BLaER1 (cell line): Measurements from ENCODE around the gene TAS2R1.

Experiments used
- H3K27ac ChIP-seq: shearing (Covaris generic); formaldehyde crosslinking; 2 replicates; pipeline ENCODE4 v1.8.1; 2022
- H3K27me3 ChIP-seq: shearing (Covaris generic); formaldehyde crosslinking; 2 replicates; pipeline ENCODE4 v1.8.1; 2022
- H3K36me3 ChIP-seq: shearing (Covaris generic); formaldehyde crosslinking; 2 replicates; pipeline ENCODE4 v1.8.1; 2022
- H3K4me1 ChIP-seq: shearing (Covaris generic); formaldehyde crosslinking; 2 replicates; pipeline ENCODE4 v1.8.1; 2022
- H3K4me2 ChIP-seq: shearing (Covaris generic); formaldehyde crosslinking; 2 replicates; pipeline ENCODE4 v1.8.1; 2022
- H3K4me3 ChIP-seq: shearing (Covaris generic); formaldehyde crosslinking; 2 replicates; pipeline ENCODE4 v1.8.1; 2022
- H3K9ac ChIP-seq: shearing (Covaris generic); formaldehyde crosslinking; 2 replicates; pipeline ENCODE4 v1.8.1; 2022
- H3K9me3 ChIP-seq: shearing (Covaris generic); formaldehyde crosslinking; 2 replicates; pipeline ENCODE4 v1.8.1; 2022
- H4K20me1 ChIP-seq: shearing (Covaris generic); formaldehyde crosslinking; 2 replicates; pipeline ENCODE4 v1.8.1; 2022
- Cebpa-rat ChIP-seq: shearing (Covaris generic); IDR thresholded peaks from 2 replicates; pipeline ENCODE4 v1.8.1; 2022

TAS2R1 gene

DNA sequence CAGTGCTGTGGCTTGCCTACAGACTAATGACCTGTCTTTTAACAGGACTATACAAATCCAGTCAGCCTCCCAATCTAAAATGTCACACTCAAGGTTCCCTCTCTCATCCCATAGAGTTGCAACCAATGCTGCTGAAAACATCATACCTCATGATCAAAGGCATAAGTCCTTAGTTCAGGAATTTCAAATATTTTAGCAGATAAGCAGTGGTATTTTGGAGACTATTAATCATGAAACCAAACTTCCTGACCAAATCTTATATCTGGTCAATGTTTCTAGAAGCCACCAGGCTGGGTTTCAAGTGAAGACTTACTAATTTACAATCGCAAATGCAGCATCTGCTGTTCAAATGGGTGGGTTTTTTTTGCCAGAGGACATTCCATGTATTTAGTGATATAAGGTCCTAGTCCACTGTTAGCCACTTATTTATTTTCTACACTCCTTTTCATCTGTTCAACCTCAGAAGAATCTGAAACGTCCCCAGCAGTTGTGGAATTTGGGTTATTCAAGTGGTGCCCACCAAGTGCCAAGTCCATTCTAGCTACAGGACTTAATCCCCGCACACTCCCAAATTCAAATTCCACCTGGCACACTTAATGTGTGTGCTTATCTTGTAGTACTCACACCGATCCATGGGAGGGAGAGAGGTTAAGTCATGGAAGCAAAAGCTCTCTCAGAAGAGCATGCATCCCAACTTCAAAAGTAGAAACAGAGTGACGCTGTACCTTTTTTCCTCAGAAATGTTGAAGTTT lies 5.8 kb downstream of the TAS2R1 start:
- no peaks in the 10 kb centered on the region for H3K36me3 ChIP-seq
- H3K4me1 ChIP-seq: peaks cover 25% of the 10 kb centered on the region
- no peak overlapping the region for H3K4me2 ChIP-seq
- H3K27ac ChIP-seq: no peak overlapping the region
- no peak overlapping the region for H3K4me3 ChIP-seq
- no peak for TF ChIP-seq Cebpa-rat
- H3K9ac ChIP-seq: no peak overlapping the region
- H3K9me3 ChIP-seq: no peaks in the 10 kb centered on the region
- H4K20me1 ChIP-seq: no peaks in the 10 kb centered on the region
- H3K27me3 ChIP-seq: no peaks in the 10 kb centered on the region

DNA sequence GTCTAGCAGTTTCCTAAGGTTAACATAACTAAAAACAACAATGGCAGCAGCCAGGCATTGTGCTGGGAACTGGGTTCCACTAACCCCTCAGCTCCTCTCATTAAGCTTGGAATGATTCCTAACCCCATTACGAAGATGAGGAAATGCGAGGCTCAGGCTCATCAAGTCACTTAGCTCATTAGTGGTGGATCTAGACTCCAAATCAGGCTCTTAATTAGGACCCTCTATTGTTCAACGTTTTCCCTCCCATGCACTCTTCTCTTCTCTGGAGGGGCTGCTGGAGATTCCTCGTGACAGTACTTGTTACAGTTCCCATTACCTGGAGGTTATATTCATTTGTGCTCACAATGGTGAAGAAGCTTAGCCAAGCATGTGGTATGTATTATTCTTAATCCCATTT lies 6.5 kb downstream of the TAS2R1 start:
- no peak for TF ChIP-seq Cebpa-rat

DNA sequence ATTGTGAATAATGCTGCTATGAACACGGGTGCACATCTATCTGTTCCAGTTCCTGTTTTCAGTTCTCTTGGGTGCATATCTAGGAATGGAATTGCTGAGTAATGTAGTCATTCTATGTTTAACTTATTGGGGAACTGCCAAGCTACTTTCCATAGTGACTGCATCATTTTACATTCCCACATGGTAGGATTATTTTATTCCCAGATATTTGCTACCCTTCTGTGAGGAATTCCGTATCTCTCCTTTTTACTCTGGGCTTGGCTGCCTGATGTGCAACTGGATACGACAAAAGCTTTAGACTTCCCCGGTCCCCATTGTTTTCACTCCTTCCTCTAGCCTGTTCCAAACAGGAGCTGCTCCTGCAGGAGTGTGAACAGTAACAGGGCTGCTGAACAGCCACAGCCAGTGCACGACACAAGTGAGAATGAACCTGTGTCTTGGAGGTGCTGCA lies 7.2 kb downstream of the TAS2R1 start:
- Histone ChIP-seq H3K4me2 (peak overlapping the region; percentile 21), H3K9ac (no peak overlapping the region), H3K27me3 (no peaks in the 10 kb centered on the region), H3K36me3 (no peaks in the 10 kb centered on the region), H3K9me3 (no peaks in the 10 kb centered on the region), H3K4me1 (peaks cover 25% of the 10 kb centered on the region), H4K20me1 (no peaks in the 10 kb centered on the region), H3K4me3 (no peak overlapping the region), H3K27ac (no peak overlapping the region)
- TF ChIP-seq Cebpa-rat: no peak

More for the DNA sequence above, 6.5 kb downstream of the TAS2R1 start:
- Histone ChIP-seq H3K4me1 (peaks cover 25% of the 10 kb centered on the region), H3K27ac (no peak overlapping the region), H3K36me3 (no peaks in the 10 kb centered on the region), H3K4me2 (no peak overlapping the region), H3K27me3 (no peaks in the 10 kb centered on the region), H3K9ac (no peak overlapping the region), H3K9me3 (no peaks in the 10 kb centered on the region), H3K4me3 (no peak overlapping the region), H4K20me1 (no peaks in the 10 kb centered on the region)

DNA sequence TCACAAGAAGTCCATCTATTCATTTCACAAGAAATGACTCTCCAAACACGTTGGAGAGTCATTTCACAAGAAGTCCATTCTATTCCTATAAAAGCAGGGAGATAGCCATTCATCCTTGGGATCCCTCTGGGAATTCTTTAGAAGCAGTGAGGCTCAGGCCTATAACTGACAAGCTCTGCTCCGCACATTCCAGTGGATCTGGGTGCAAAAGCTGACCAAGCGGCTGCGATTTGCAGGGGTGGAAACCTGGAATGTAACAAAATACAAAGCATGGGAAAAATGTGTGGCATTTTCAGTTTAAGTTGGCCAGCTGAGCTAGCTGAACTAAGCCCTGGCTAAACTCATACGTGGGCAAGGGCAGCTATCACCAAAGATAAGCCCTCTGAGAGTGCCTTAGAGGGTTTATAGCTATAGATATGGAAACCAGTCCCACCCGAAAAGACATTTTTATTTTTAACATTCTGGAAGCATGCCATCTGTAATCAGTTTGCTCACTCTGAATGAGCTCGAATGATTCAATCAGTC lies 8.7 kb downstream of the TAS2R1 start:
- peaks cover 30% of the 10 kb centered on the region for H3K4me1 ChIP-seq
- no peak overlapping the region for H3K9ac ChIP-seq
- TF ChIP-seq Cebpa-rat: no peak
- H4K20me1 ChIP-seq: no peaks in the 10 kb centered on the region
- no peak overlapping the region for H3K27ac ChIP-seq
- H3K36me3 ChIP-seq: no peaks in the 10 kb centered on the region
- no peak overlapping the region for H3K4me3 ChIP-seq
- no peaks in the 10 kb centered on the region for H3K9me3 ChIP-seq
- H3K27me3 ChIP-seq: no peaks in the 10 kb centered on the region
- peak overlapping the region; percentile 64 for H3K4me2 ChIP-seq

DNA sequence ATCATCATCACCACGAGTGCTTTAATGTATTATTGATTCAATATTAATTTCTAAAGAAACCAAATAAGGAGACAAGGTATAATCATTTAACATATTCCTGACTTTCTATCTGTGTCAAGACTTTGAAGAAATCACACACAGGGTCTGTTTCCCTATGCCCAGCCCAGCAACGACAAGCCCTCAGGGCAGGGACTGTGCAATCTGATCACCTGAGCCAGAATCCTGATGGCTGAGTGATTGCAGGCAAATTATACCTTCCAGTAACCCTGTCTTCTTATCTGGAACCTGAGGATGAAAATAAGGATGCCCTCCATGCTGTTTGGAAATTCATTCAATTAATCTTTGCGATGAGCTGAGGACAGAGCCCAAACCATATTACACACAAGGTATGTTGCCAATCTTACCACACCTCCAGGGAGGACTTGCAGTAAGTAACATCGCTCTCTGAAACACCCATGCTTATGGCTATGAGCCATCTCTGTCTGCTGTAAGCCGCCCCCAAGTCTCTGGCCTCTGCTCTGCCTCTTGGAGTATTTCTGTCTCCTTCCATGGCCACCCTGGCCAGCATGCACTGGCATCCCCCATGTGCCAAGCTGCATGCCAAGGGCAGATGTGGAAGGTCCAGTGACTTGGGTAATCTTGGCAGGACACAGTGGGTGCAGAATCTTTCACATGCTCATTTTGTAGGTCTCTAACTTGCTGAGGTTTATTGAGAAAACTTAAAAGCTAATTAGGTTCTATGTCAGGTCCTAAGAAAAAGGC lies 10.6 kb downstream of the TAS2R1 start:
- no peak overlapping the region for H3K4me3 ChIP-seq
- H3K27me3 ChIP-seq: no peaks in the 10 kb centered on the region
- TF ChIP-seq Cebpa-rat: no peak
- no peak overlapping the region for H3K4me2 ChIP-seq
- H3K9me3 ChIP-seq: no peaks in the 10 kb centered on the region
- no peaks in the 10 kb centered on the region for H3K36me3 ChIP-seq
- no peaks in the 10 kb centered on the region for H4K20me1 ChIP-seq
- H3K4me1 ChIP-seq: peaks cover 30% of the 10 kb centered on the region
- H3K9ac ChIP-seq: no peak overlapping the region
- no peak overlapping the region for H3K27ac ChIP-seq

DNA sequence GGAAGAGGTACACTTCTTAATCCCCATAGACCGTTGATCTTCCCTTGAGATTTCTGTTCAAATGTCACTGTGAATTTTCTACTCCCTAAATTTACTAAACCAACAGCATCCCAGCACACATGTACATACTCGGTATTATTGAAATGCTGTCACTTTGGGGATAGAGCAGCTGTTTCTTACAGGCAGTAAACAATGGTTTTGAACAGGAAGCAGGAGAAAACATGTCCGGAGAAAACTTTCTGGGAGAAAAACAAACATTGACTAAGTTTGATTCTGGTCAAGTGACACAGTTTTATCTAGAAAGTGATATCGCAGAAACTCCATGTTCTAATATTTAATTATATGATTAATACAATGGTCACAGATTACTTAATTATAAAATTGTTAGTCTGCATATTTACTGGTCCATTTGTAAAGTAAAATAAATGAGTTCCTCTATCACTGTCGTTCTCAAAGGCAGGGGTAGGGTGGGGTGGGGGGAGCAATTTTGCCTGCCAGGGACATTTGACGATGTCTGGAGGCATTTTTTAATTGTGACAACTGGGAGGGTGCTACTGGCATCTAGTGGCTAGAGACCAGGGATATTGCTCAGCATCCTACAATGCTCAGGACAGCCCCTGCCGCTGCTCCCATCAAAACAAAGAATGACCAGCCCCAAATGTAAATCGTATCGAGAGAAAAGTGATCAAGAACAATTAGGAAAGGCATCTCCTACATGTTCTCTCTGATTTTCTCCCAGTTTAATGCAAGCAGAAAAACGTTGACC lies 12.2 kb downstream of the TAS2R1 start:
- no peak for TF ChIP-seq Cebpa-rat
- no peak overlapping the region for H3K9ac ChIP-seq
- no peaks in the 10 kb centered on the region for H3K36me3 ChIP-seq
- H4K20me1 ChIP-seq: no peaks in the 10 kb centered on the region
- no peak overlapping the region for H3K4me2 ChIP-seq
- H3K27me3 ChIP-seq: no peaks in the 10 kb centered on the region
- no peak overlapping the region for H3K4me3 ChIP-seq
- H3K4me1 ChIP-seq: peaks cover 25% of the 10 kb centered on the region
- no peaks in the 10 kb centered on the region for H3K9me3 ChIP-seq
- H3K27ac ChIP-seq: no peak overlapping the region

DNA sequence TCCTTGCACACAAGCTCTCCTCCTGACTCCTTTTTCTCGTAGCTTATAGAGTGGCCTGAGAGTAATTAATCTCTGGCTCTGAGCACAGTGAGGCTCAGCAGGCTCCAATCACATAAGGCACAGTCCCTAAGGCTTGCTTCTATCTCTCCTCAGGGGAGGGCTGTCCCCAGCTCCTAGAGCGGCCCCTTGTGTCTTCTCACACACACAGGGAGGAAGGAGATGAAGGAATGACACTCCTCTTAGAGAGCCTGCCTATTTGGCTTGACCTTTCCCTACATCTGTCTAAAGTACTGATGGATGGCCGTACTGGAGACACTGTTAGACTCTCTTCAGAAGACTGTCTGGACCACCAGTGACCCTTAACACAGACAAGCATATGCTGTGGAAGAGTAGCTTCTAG lies 12.9 kb downstream of the TAS2R1 start:
- peaks cover 18% of the 10 kb centered on the region for H3K4me1 ChIP-seq
- H3K4me3 ChIP-seq: no peak overlapping the region
- no peak overlapping the region for H3K27ac ChIP-seq
- TF ChIP-seq Cebpa-rat: no peak
- H3K4me2 ChIP-seq: no peak overlapping the region
- H3K9ac ChIP-seq: no peak overlapping the region
- no peaks in the 10 kb centered on the region for H3K9me3 ChIP-seq
- H4K20me1 ChIP-seq: no peaks in the 10 kb centered on the region
- H3K27me3 ChIP-seq: no peaks in the 10 kb centered on the region
- no peaks in the 10 kb centered on the region for H3K36me3 ChIP-seq

DNA sequence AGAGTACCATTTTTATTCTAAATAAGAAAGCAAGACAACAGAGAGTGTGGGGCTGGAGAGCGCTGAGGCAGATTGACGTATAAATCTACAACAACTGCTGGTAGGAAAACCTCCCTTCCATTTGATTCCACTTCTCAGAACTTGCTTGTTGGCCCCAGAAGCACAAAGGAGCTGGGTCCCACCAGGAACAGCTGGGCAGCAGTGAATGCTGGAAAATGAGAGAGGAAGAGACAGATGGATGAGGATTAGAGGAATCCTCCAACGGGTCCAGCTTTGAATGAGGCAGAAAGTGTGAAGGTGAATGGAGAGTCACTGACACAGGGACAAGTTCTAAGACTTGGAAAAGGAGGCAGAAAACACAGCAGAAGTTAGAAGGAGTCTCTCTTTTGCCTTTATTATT lies 14.8 kb downstream of the TAS2R1 start:
- no peak overlapping the region for H3K4me3 ChIP-seq
- no peak overlapping the region for H3K27ac ChIP-seq
- no peak overlapping the region for H3K9ac ChIP-seq
- H3K27me3 ChIP-seq: no peaks in the 10 kb centered on the region
- H3K9me3 ChIP-seq: peaks cover 8% of the 10 kb centered on the region
- H4K20me1 ChIP-seq: no peaks in the 10 kb centered on the region
- no peaks in the 10 kb centered on the region for H3K36me3 ChIP-seq
- no peak overlapping the region for H3K4me2 ChIP-seq
- 0 out of 2 replicates have a peak, but pooled peaks cover 5% of the 10 kb centered on the region for H3K4me1 ChIP-seq
- no peak for TF ChIP-seq Cebpa-rat

DNA sequence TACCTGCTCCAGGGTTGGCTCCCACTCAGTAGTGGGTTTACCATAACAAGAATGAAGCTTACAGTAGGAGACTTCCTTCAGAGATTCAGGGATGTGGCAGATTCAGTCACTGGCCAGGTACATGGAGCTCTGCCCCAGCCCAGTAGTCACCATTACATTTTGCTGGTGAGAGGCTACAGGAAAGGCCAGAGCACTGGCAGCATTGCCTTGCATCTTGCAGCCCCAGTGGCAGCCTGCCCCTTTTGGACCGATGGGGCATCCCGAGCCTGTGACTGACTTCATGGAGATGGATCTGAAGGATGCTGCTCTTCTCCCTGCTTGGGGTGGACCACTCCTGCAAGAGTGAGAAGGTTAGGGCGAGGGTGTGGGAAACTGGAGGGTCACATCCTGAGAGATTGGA lies 16.8 kb downstream of the TAS2R1 start:
- H3K27me3 ChIP-seq: no peaks in the 10 kb centered on the region
- no peaks in the 10 kb centered on the region for H4K20me1 ChIP-seq
- peaks cover 8% of the 10 kb centered on the region for H3K9me3 ChIP-seq
- H3K4me3 ChIP-seq: no peak overlapping the region
- H3K4me2 ChIP-seq: no peak overlapping the region
- H3K27ac ChIP-seq: no peak overlapping the region
- H3K36me3 ChIP-seq: no peaks in the 10 kb centered on the region
- TF ChIP-seq Cebpa-rat: no peak
- H3K9ac ChIP-seq: no peak overlapping the region
- H3K4me1 ChIP-seq: 0 out of 2 replicates have a peak, but pooled peaks cover 5% of the 10 kb centered on the region
